ENCODE results near the gene EEF1AKMT2.

EEF1AKMT2 gene

GRCh38 chr10:124736491-124737136 is 55.1 kb downstream of the EEF1AKMT2 start:
- no peak for DNase-seq

GRCh38 chr10:124735491-124736286 is 56.0 kb downstream of the EEF1AKMT2 start:
- no peak for DNase-seq

- no peak for DNase-seq
Observed at GRCh38 chr10:124734311-124735166, 57.1 kb downstream of the EEF1AKMT2 start.

- no peak for DNase-seq
Observed at GRCh38 chr10:124733571-124734245, 58.0 kb downstream of the EEF1AKMT2 start.

- no peak for DNase-seq
Observed at GRCh38 chr10:124732931-124733570, 58.6 kb downstream of the EEF1AKMT2 start.

GRCh38 chr10:124731551-124731950 is 60.1 kb downstream of the EEF1AKMT2 start:
- no peak for DNase-seq

GRCh38 chr10:124730790-124731189 is 60.9 kb downstream of the EEF1AKMT2 start:
- no peak for DNase-seq

- no peak for DNase-seq
Observed at GRCh38 chr10:124728830-124729661, 62.6 kb downstream of the EEF1AKMT2 start.

- DNase-seq = no peak
Observed at GRCh38 chr10:124728071-124728829, 63.4 kb downstream of the EEF1AKMT2 start.

GRCh38 chr10:124727361-124727960 is 64.2 kb downstream of the EEF1AKMT2 start:
- DNase-seq = no peak

GRCh38 chr10:124725791-124726190 is 65.9 kb downstream of the EEF1AKMT2 start:
- DNase-seq = no peak

GRCh38 chr10:124725171-124725631 is 66.5 kb downstream of the EEF1AKMT2 start:
- DNase-seq = no peak

- DNase-seq = no peak
Observed at GRCh38 chr10:124724279-124725027, 67.2 kb downstream of the EEF1AKMT2 start.

- DNase-seq = no peak
Observed at GRCh38 chr10:124723826-124724225, 67.9 kb downstream of the EEF1AKMT2 start.

- no peak for DNase-seq
Observed at GRCh38 chr10:124722798-124723783, 68.6 kb downstream of the EEF1AKMT2 start.

GRCh38 chr10:124721330-124722045 is 70.2 kb downstream of the EEF1AKMT2 start:
- DNase-seq = no peak

GRCh38 chr10:124719213-124719851 is 72.4 kb downstream of the EEF1AKMT2 start:
- no peak for DNase-seq
